ENCODE measurements around the gene TAB3. TPM values are rescaled to one million over a fixed set of nuclear protein-coding genes. Genes with fewer than 3 reads are reported as not detected.

Gene TAB3
- total and polyA plus RNA-seq, 2 of the 4 experiments (the other 2 are of a cell fraction) = 4.7 to 6.4 TPM

DNA sequence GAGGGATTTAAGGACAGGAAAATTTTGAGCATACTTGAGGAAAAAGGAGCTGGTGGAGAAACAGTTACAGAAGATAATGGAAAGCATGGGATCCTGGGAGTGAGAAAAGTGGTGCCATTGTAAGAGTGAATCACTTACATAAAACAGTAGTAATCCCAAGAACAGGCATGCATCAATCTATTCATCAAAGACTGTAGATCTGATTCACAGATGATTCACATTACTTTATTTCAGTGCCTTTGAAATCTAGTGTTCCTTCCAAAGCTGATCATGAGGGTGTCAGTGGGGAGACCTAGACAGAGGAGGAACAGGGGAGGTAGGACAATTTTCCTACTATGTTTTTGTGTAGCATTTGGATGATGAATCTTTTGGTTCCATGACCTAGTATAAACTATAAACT is 102.7 kb downstream of the TAB3 start:
- dilution Hi-C loops (cut with HindIII; ENCODE audit: low sequenced_read_pairs, unreplicated experiment) = no loop called here
- Histone ChIP-seq H2BK20ac (ENCODE audit: low read depth, low read length) (no peak overlapping the region), H4K8ac (ENCODE audit: low read depth in 2 of 2, low read length in 2 of 2) (no peak overlapping the region), H3K4me1 (ENCODE audit: control insufficient read depth, insufficient read depth, low read length) (no peaks in the 10 kb centered on the region), H3K4ac (ENCODE audit: low read depth, low read length) (no peak overlapping the region), H2BK120ac (ENCODE audit: low read depth, low read length) (no peak overlapping the region), H3K9me3 (ENCODE audit: control insufficient read depth, insufficient read depth, low read length) (peaks cover 2% of the 10 kb centered on the region; the same call in 1 of the 2 replicates), H4K5ac (ENCODE audit: low read depth, low read length) (no peak overlapping the region), H2BK5ac (ENCODE audit: low read depth, low read length, poor library complexity, severe bottlenecking) (no peak overlapping the region), H3K27me3 (ENCODE audit: control insufficient read depth, insufficient read depth, low read length) (no peaks in the 10 kb centered on the region), H3K23ac (ENCODE audit: low read depth, low read length) (no peak overlapping the region), H2AK5ac (ENCODE audit: low read depth, low read length) (no peak overlapping the region), H3K9ac (ENCODE audit: low read depth, low read length) (no peak overlapping the region), H4K20me1 (ENCODE audit: insufficient read depth, low read length) (no peaks in the 10 kb centered on the region), H3K79me1 (ENCODE audit: low read depth in 1 of 2, low read length in 2 of 2) (no peaks in the 10 kb centered on the region), H2BK15ac (ENCODE audit: low read depth, low read length) (no peak overlapping the region), H2AK9ac (replicated peaks; ENCODE audit: low read depth, low read length, poor library complexity) (no peak overlapping the region), H3K4me2 (ENCODE audit: low read depth, low read length) (no peak overlapping the region), H3K9me1 (ENCODE audit: insufficient read depth, low read length) (no peaks in the 10 kb centered on the region; the same call in 1 of the 2 replicates), H3K4me3 (ENCODE audit: insufficient read depth, low read depth, low read length) (no peak overlapping the region), H3K56ac (ENCODE audit: extremely low read depth, insufficient read depth, low read length) (no peak overlapping the region), H3K14ac (replicated peaks; ENCODE audit: low read depth, low read length) (no peak overlapping the region), H3K27ac (ENCODE audit: insufficient read depth, low read length) (no peak overlapping the region), H3K36me3 (ENCODE audit: control insufficient read depth, insufficient read depth, low read length) (no peaks in the 10 kb centered on the region), H4K91ac (ENCODE audit: insufficient read depth, low read depth, low read length) (no peak overlapping the region), H3K18ac (ENCODE audit: low read depth, low read length) (no peak overlapping the region), H2AFZ (replicated peaks; ENCODE audit: low read length, poor library complexity) (no peak overlapping the region)
- BruUV-seq (replicated peaks) = no TSS peak
- CTCF ChIA-PET = no interaction called here
- DNase-seq (no peak), ATAC-seq (ENCODE audit: low read depth) (no peak)
- intact Hi-C loops (cut with micrococcal nuclease) = no loop called here
- POLR2A ChIA-PET (ENCODE audit: unreplicated experiment) = no interaction called here
- no peak for TF ChIP-seq BHLHE40 (IDR thresholded peaks at IDR 0.05; ENCODE audit: low read depth, low read length)
- TF ChIP-seq, protein P1, sequence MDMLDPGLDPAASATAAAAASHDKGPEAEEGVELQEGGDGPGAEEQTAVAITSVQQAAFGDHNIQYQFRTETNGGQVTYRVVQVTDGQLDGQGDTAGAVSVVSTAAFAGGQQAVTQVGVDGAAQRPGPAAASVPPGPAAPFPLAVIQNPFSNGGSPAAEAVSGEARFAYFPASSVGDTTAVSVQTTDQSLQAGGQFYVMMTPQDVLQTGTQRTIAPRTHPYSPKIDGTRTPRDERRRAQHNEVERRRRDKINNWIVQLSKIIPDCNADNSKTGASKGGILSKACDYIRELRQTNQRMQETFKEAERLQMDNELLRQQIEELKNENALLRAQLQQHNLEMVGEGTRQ (IDR thresholded peaks at IDR 0.05; ENCODE audit: low read depth, low read length) = no peak
- TF ChIP-seq CHD1 (IDR thresholded peaks at IDR 0.05; ENCODE audit: low read depth, low read length) = no peak
- no peak for TF ChIP-seq MAFK (IDR thresholded peaks at IDR 0.05; ENCODE audit: low read depth, low read length)
- no peak for TF ChIP-seq POLR2A (IDR thresholded peaks at IDR 0.05; ENCODE audit: low read depth, low read length)
- TF ChIP-seq RFX5 (IDR thresholded peaks at IDR 0.05; ENCODE audit: low read depth, low read length) = no peak
- TF ChIP-seq NFE2L2 (IDR thresholded peaks at IDR 0.05; ENCODE audit: low read depth, low read length) = no peak
- TF ChIP-seq MXI1 (IDR thresholded peaks at IDR 0.05; ENCODE audit: borderline replicate concordance, low read depth, low read length) = no peak
- no peak for TF ChIP-seq SMC3 (IDR thresholded peaks at IDR 0.05; ENCODE audit: low read depth, low read length)
- TF ChIP-seq, protein P2, sequence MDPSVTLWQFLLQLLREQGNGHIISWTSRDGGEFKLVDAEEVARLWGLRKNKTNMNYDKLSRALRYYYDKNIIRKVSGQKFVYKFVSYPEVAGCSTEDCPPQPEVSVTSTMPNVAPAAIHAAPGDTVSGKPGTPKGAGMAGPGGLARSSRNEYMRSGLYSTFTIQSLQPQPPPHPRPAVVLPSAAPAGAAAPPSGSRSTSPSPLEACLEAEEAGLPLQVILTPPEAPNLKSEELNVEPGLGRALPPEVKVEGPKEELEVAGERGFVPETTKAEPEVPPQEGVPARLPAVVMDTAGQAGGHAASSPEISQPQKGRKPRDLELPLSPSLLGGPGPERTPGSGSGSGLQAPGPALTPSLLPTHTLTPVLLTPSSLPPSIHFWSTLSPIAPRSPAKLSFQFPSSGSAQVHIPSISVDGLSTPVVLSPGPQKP (IDR thresholded peaks at IDR 0.05; ENCODE audit: borderline replicate concordance, low read depth, low read length) = no peak
- TF ChIP-seq RAD21 (IDR thresholded peaks at IDR 0.05; ENCODE audit: low read length) = no peak
- TF ChIP-seq CEBPB (IDR thresholded peaks at IDR 0.05; ENCODE audit: low read depth, low read length) = no peak
- no peak for TF ChIP-seq RCOR1 (IDR thresholded peaks at IDR 0.05; ENCODE audit: insufficient replicate concordance, low read length)
- no peak for TF ChIP-seq FOS (IDR thresholded peaks at IDR 0.05; ENCODE audit: low read depth, low read length)
- TF ChIP-seq, protein P3, sequence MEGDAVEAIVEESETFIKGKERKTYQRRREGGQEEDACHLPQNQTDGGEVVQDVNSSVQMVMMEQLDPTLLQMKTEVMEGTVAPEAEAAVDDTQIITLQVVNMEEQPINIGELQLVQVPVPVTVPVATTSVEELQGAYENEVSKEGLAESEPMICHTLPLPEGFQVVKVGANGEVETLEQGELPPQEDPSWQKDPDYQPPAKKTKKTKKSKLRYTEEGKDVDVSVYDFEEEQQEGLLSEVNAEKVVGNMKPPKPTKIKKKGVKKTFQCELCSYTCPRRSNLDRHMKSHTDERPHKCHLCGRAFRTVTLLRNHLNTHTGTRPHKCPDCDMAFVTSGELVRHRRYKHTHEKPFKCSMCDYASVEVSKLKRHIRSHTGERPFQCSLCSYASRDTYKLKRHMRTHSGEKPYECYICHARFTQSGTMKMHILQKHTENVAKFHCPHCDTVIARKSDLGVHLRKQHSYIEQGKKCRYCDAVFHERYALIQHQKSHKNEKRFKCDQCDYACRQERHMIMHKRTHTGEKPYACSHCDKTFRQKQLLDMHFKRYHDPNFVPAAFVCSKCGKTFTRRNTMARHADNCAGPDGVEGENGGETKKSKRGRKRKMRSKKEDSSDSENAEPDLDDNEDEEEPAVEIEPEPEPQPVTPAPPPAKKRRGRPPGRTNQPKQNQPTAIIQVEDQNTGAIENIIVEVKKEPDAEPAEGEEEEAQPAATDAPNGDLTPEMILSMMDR (conservative IDR thresholded peaks at IDR 0.05; ENCODE audit: low read depth, low read length) = no peak
- no peak for TF ChIP-seq MAZ (IDR thresholded peaks at IDR 0.05; ENCODE audit: borderline replicate concordance, low read depth, low read length)
- in situ Hi-C loops (cut with MboI; ENCODE audit: low sequenced_read_pairs) = no loop called here

Data from IMR-90 (cell line).